ENCODE measurements around the gene FLAD1.

- TF ChIP-seq CTCF (IDR thresholded peaks at IDR 0.05) = no peak
- no peak for TF ChIP-seq POLR2A (IDR thresholded peaks at IDR 0.05)
These were observed 34.8 kb downstream of the FLAD1 start for GRCh38 chr1:155017946-155018316.

All from heart left ventricle (tissue), 13 donors.